SH-SY5Y (cell line): Measurements from ENCODE around the gene ZXDC.

ENCODE experiments used
- GATA2 ChIP-seq: IDR thresholded peaks from 2 replicates; pipeline ENCODE4 v1.6.1; 2011; ENCODE audit warnings: mild to moderate bottlenecking, low read depth, low read length
- GATA3 ChIP-seq: IDR thresholded peaks from 2 replicates; pipeline ENCODE4 v1.6.1; 2011; ENCODE audit warnings: low read depth, mild to moderate bottlenecking, low read length, moderate library complexity

GRCh38 chr3:126434264-126434590, 41.5 kb downstream of the ZXDC start:
- TF ChIP-seq GATA3 (no peak), GATA2 (no peak)
